Testis (tissue), 3 donors: ENCODE data around the gene ABCB8. TPM values are rescaled to one million over a fixed set of nuclear protein-coding genes. Genes with fewer than 3 reads are reported as not detected.
A peak's percentile ranks its signal among the peaks of the same experiment; 100 is the strongest.

Experiments used
- DNase-seq: peaks from one replicate; pipeline ENCODE4 v3.0.0-alpha.2; 2019
- H3K27ac ChIP-seq, 2 donors: fragments of 200-600 bp; sonication (generic); one replicate each; pipeline ENCODE4 v1.5.1; 2019
- H3K27me3 ChIP-seq: fragments of 200-600 bp; sonication (generic); one replicate; pipeline ENCODE4 v1.5.1; 2019
- H3K36me3 ChIP-seq: fragments of 200-600 bp; sonication (generic); one replicate; pipeline ENCODE4 v1.5.1; 2017; ENCODE audit warnings: low read depth; ENCODE audit errors: missing control alignments
- H3K4me1 ChIP-seq: fragments of 200-600 bp; sonication (generic); one replicate; pipeline ENCODE4 v1.5.1; 2019
- H3K4me3 ChIP-seq, 2 donors: fragments of 200-600 bp; sonication (generic); one replicate each; pipeline ENCODE4 v1.5.1; 2017 to 2019
- H3K9me3 ChIP-seq: fragments of 200-600 bp; sonication (generic); one replicate; pipeline ENCODE4 v1.5.1; 2017
- POLR2A ChIP-seq: fragments of 450-650 bp; IDR thresholded peaks from one replicate; pipeline ENCODE4 v1.6.1; 2017; ENCODE audit warnings: antibody characterized with exemption, mild to moderate bottlenecking, moderate library complexity
- WGBS, 2 donors: methylation state at CpG; one replicate each; pipeline ENCODE4 v1.1.5; 2018; 5-methylcytosine and 5-hydroxymethylcytosine counted together
- intact Hi-C: fragments of 100-400 bp; cut with DNase I; formaldehyde crosslinking; loops from one replicate; pipeline ENCODE4 v1.15.1; 2023; ENCODE audit warnings: low total_unique reads
- polyA plus RNA-seq: library from polyadenylated mRNA; stranded (reverse); fragments of 350-450 nt; fragmentation: Illumina TruSeq; extraction: RNeasy Lipid Tissue Mini Kit (QIAGEN cat#74804); gene quantifications from one replicate; pipeline ENCODE4 v1.2.3, GENCODE V29; 2014; ENCODE audit warnings: low read depth, low replicate concordance; ENCODE audit not compliant: insufficient read depth
- total RNA-seq, 2 donors: library from RNA; depleted of rRNA; stranded (reverse); fragments of >200 nt; gene quantifications; one replicate each; pipeline ENCODE4 v1.2.3, GENCODE V29; 2016
- TF ChIP-seq, protein P1 (sequence below), 3 experiments: fragments of 450-650 bp in 2 of 3; fragments of 200-600 bp in 1 of 3; sonication (generic) in 1 of 3; IDR thresholded peaks; one replicate each; pipeline ENCODE4 v1.5.1; 2016 to 2019; ENCODE audit warnings: antibody characterized with exemption in 3 of 3, mild to moderate bottlenecking in 2 of 3, moderate library complexity in 1 of 3

The ABCB8 gene
- total and polyA plus RNA-seq, 3 donors from 2014 or later: 34.9 to 76.8 (median 59.6) TPM

DNA sequence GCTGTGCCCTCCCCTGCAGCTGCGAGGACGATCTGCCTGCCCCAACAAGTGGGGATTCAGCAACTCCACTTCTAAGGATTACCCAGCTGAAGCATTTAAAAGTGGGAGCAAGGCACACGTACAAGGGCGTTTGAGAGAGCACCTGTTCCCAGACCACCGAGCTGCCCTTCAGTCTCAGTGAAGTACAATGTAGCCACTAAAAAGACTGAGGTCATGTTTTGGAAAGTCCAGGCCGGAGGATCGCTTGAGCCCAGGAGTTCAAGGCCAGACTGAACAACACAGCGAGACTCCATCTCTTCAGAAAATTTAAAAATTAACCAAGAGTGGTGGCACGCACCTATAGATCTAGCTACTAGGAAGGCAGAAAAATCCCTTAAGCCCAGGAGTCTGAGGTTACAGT, 22.7 kb upstream of the ABCB8 start:
- WGBS, 2 donors: 64 to 66% methylated on average over 9 of the region's 9 CpGs
- Histone ChIP-seq H3K4me1 (peaks cover 4% of the 10 kb centered on the region), H3K9me3 (no peaks in the 10 kb centered on the region), H3K27ac (no peak overlapping the region), H3K36me3 (no peaks in the 10 kb centered on the region), H3K27me3 (no peaks in the 10 kb centered on the region), H3K4me3 (no peak overlapping the region)
- DNase-seq: no peak
- intact Hi-C loops: no loop called here
- TF ChIP-seq, protein P1, sequence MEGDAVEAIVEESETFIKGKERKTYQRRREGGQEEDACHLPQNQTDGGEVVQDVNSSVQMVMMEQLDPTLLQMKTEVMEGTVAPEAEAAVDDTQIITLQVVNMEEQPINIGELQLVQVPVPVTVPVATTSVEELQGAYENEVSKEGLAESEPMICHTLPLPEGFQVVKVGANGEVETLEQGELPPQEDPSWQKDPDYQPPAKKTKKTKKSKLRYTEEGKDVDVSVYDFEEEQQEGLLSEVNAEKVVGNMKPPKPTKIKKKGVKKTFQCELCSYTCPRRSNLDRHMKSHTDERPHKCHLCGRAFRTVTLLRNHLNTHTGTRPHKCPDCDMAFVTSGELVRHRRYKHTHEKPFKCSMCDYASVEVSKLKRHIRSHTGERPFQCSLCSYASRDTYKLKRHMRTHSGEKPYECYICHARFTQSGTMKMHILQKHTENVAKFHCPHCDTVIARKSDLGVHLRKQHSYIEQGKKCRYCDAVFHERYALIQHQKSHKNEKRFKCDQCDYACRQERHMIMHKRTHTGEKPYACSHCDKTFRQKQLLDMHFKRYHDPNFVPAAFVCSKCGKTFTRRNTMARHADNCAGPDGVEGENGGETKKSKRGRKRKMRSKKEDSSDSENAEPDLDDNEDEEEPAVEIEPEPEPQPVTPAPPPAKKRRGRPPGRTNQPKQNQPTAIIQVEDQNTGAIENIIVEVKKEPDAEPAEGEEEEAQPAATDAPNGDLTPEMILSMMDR (IDR thresholded peaks at IDR 0.05): no peak
- no peak for TF ChIP-seq POLR2A

DNA sequence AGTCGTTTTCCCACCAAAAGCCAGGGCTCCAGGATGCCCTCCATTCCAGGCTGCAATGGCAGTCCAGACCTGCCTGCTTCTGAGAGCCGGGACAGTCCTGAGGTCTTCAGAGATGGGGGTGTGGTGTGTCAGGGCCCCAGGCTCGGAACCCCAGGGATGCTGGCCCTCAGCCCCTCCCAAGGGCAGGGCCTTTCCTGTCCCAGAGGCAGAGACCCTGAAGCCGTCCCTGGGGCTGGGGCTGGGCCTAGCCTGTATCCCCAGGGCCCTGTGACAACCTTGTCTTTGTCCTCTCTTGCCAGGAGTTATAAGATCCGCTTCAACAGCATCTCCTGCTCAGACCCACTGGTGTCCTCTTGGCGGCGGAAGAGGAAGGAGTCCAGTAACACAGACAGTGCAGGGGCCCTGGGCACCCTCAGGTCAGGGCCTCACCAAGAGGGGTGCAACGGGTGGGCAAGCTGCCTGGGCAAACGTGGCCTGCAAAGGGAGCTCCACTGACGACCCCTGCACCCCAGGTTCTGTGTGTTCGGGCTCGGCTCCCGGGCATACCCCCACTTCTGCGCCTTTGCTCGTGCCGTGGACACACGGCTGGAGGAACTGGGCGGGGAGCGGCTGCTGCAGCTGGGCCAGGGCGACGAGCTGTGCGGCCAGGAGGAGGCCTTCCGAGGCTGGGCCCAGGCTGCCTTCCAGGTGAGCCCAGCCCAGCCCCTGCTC, 21.5 kb upstream of the ABCB8 start:
- Histone ChIP-seq H3K4me1 (peaks cover 4% of the 10 kb centered on the region), H3K9me3 (no peaks in the 10 kb centered on the region), H3K36me3 (no peaks in the 10 kb centered on the region), H3K4me3 (no peak overlapping the region), H3K27me3 (no peaks in the 10 kb centered on the region), H3K27ac (no peak overlapping the region)
- intact Hi-C loops: no loop called here
- no peak for TF ChIP-seq POLR2A
- TF ChIP-seq, protein P1 (IDR thresholded peaks at IDR 0.05): no peak
- WGBS, 2 donors: 92 to 96% methylated on average over 12 to 23 of the region's 23 CpGs
- no peak for DNase-seq

- intact Hi-C loops: no loop called here
- no peak for DNase-seq
- Histone ChIP-seq H3K36me3 (no peaks in the 10 kb centered on the region), H3K27ac (no peak overlapping the region), H3K27me3 (no peaks in the 10 kb centered on the region), H3K9me3 (no peaks in the 10 kb centered on the region), H3K4me3 (no peak overlapping the region), H3K4me1 (peaks cover 4% of the 10 kb centered on the region)
- 67 to 83% methylated on average over 6 to 7 of the region's 7 CpGs for WGBS, 2 donors
- TF ChIP-seq, protein P1 (IDR thresholded peaks at IDR 0.05): no peak
- no peak for TF ChIP-seq POLR2A
Measured at GRCh38 chr7:151007469-151007898, 20.8 kb upstream of the ABCB8 start.

GRCh38 chr7:151008143-151008510, 20.1 kb upstream of the ABCB8 start:
- H3K4me1 ChIP-seq: peaks cover 6% of the 10 kb centered on the region
- peak overlapping the region; percentile 6 to 29 for H3K4me3 ChIP-seq
- H3K27me3 ChIP-seq: no peaks in the 10 kb centered on the region
- H3K27ac ChIP-seq: peak overlapping the region in 1 of 2 donors; percentile 63
- no peaks in the 10 kb centered on the region for H3K36me3 ChIP-seq
- peak; percentile 53 for DNase-seq
- intact Hi-C loops: no loop called here
- no peaks in the 10 kb centered on the region for H3K9me3 ChIP-seq
- 23 to 29% methylated on average over 11 of the region's 11 CpGs for WGBS, 2 donors
- TF ChIP-seq POLR2A: no peak

DNA sequence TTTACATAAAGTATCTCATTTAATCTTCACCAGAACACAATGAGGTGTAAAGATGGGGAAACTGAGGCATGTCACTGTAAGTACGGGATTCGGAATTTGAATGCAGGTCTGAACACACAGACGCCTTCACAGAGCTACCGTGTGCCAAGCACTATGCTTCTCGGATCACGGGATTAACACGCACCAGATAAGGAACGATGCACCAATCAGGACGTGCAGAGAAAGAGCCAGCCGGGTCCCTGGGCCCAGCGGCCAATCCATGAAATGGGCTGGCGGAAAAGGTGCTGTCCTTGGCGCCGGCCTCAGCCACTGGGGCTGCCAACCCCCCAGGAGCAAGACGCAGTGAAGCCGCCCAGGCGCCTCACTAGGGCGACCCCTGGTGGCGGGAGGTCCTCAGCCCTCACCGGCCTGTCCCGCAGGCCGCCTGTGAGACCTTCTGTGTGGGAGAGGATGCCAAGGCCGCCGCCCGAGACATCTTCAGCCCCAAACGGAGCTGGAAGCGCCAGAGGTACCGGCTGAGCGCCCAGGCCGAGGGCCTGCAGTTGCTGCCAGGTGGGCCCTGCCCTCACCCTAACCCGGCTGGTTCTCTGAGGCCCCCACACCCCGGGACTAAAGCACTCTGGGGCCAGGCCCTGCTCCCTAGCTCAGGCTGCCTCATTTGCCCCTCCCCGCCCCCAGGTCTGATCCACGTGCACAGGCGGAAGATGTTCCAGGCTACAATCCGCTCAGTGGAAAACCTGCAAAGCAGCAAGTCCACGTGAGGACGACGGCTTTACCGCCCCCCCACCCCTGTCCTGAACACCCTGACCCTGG, 19.5 kb upstream of the ABCB8 start:
- H3K27me3 ChIP-seq: no peaks in the 10 kb centered on the region
- intact Hi-C loops: no loop called here

More for the DNA sequence above, 19.5 kb upstream of the ABCB8 start:
- H3K36me3 ChIP-seq: no peaks in the 10 kb centered on the region
- no peaks in the 10 kb centered on the region for H3K9me3 ChIP-seq
- H3K4me1 ChIP-seq: peaks cover 7% of the 10 kb centered on the region
- H3K27ac ChIP-seq: peak overlapping the region in 1 of 2 donors; percentile 63
- peak; percentile 87 for DNase-seq
- TF ChIP-seq, protein P1 (IDR thresholded peaks at IDR 0.05): peak; percentile 89 to 92 (median 89)
- TF ChIP-seq POLR2A: no peak
- peak overlapping the region; percentile 6 to 29 for H3K4me3 ChIP-seq
- 24 to 26% methylated on average over 22 to 40 of the region's 40 CpGs for WGBS, 2 donors
